ENCODE results near the gene SRC. TPM values are rescaled to one million over a fixed set of nuclear protein-coding genes. Genes with fewer than 3 reads are reported as not detected.

The SRC gene
- total RNA-seq, 6 experiments from 2014 or later, result 22.0 to 35.6 (median 24.6) TPM

GRCh38 chr20:37353285-37353849 is 7.4 kb downstream of the SRC start:
- Mint-ChIP-seq H3K9me3 (no peaks in the 10 kb centered on the region), H3K4me1 (ENCODE audit: low read depth) (peaks cover 40% of the 10 kb centered on the region), H3K27ac (no peak overlapping the region), H3K27me3 (ENCODE audit: insufficient read depth) (no peaks in the 10 kb centered on the region), H3K36me3 (ENCODE audit: low read depth) (peaks cover 25% of the 10 kb centered on the region), H3K4me3 (no peak overlapping the region)
- TF ChIP-seq CTCF (IDR thresholded peaks at IDR 0.05), result no peak
- no peak for DNase-seq

- Mint-ChIP-seq H3K27ac (no peak overlapping the region), H3K4me1 (ENCODE audit: low read depth) (peaks cover 28% of the 10 kb centered on the region), H3K4me3 (no peak overlapping the region), H3K27me3 (ENCODE audit: insufficient read depth) (no peaks in the 10 kb centered on the region), H3K9me3 (no peaks in the 10 kb centered on the region), H3K36me3 (ENCODE audit: low read depth) (peaks cover 18% of the 10 kb centered on the region)
- no peak for TF ChIP-seq CTCF (IDR thresholded peaks at IDR 0.05)
- DNase-seq, result no peak
Observed at GRCh38 chr20:37354210-37355195, 8.6 kb downstream of the SRC start.

GRCh38 chr20:37355252-37356180 is 9.6 kb downstream of the SRC start:
- H3K27me3 Mint-ChIP-seq (ENCODE audit: insufficient read depth), result no peaks in the 10 kb centered on the region
- TF ChIP-seq CTCF (IDR thresholded peaks at IDR 0.05), result no peak
- no peak overlapping the region for H3K4me3 Mint-ChIP-seq
- H3K36me3 Mint-ChIP-seq (ENCODE audit: low read depth), result peaks cover 14% of the 10 kb centered on the region
- H3K9me3 Mint-ChIP-seq, result no peaks in the 10 kb centered on the region
- H3K4me1 Mint-ChIP-seq (ENCODE audit: low read depth), result peaks cover 21% of the 10 kb centered on the region
- H3K27ac Mint-ChIP-seq, result peak overlapping the region; percentile 49
- DNase-seq, result no peak

GRCh38 chr20:37356387-37356786 is 10.4 kb downstream of the SRC start:
- no peaks in the 10 kb centered on the region for H3K27me3 Mint-ChIP-seq (ENCODE audit: insufficient read depth)
- peak; percentile 28 for DNase-seq
- peak overlapping the region; percentile 7; the same call in 1 of the 2 replicates for H3K27ac Mint-ChIP-seq
- H3K36me3 Mint-ChIP-seq (ENCODE audit: low read depth), result peaks cover 5% of the 10 kb centered on the region; the same call in 1 of the 2 replicates
- H3K4me3 Mint-ChIP-seq, result no peak overlapping the region
- TF ChIP-seq CTCF (IDR thresholded peaks at IDR 0.05), result no peak; the same call in 1 of the 2 replicates
- H3K4me1 Mint-ChIP-seq (ENCODE audit: low read depth), result peaks cover 21% of the 10 kb centered on the region
- no peaks in the 10 kb centered on the region for H3K9me3 Mint-ChIP-seq

GRCh38 chr20:37356961-37357371 is 11.0 kb downstream of the SRC start:
- no peak for DNase-seq
- Mint-ChIP-seq H3K9me3 (no peaks in the 10 kb centered on the region), H3K4me1 (ENCODE audit: low read depth) (peaks cover 21% of the 10 kb centered on the region), H3K27me3 (ENCODE audit: insufficient read depth) (no peaks in the 10 kb centered on the region), H3K36me3 (ENCODE audit: low read depth) (no peaks in the 10 kb centered on the region), H3K4me3 (no peak overlapping the region), H3K27ac (no peak overlapping the region)
- no peak for TF ChIP-seq CTCF (IDR thresholded peaks at IDR 0.05)
